Activated CD4-positive, alpha-beta T cell treated with anti-CD3 and anti-CD28 coated beads, Interleukin-10, Interleukin-2, amounts not matched to agents 100 ng/mL and 50 ng/mL, durations not matched to agents 16 hours and 8 hours (primary cell): ENCODE results near the gene PCBP4.
"Not testable (repeated sequence)": the region's sequence is repeated elsewhere in the genome, so short reads cannot be mapped to it uniquely, and the experiment has no call there.

Experiments
- DNase-seq: peaks from one replicate; pipeline ENCODE4 v3.0.0-alpha.2; 2020

The PCBP4 gene

GRCh38 chr3:51937611-51938450, 29.4 kb downstream of the PCBP4 start:
- DNase-seq, result no peak

- no peak for DNase-seq
Observed at GRCh38 chr3:51937014-51937413, 30.2 kb downstream of the PCBP4 start.

GRCh38 chr3:51935886-51936755, 31.1 kb downstream of the PCBP4 start:
- DNase-seq, result no peak

- DNase-seq, result no peak
Observed at GRCh38 chr3:51934991-51935885, 32.0 kb downstream of the PCBP4 start.

GRCh38 chr3:51934139-51934850, 33.0 kb downstream of the PCBP4 start:
- no peak for DNase-seq

GRCh38 chr3:51933471-51934138, 33.6 kb downstream of the PCBP4 start:
- DNase-seq, result no peak

- DNase-seq, result no peak
Observed at GRCh38 chr3:51932471-51933370, 34.5 kb downstream of the PCBP4 start.

- no peak for DNase-seq
Observed at GRCh38 chr3:51931756-51932155, 35.5 kb downstream of the PCBP4 start.

GRCh38 chr3:51930439-51930838, 36.8 kb downstream of the PCBP4 start:
- no peak for DNase-seq

GRCh38 chr3:51929420-51930003, 37.7 kb downstream of the PCBP4 start:
- DNase-seq, result no peak

- not testable (repeated sequence) for DNase-seq
Observed at GRCh38 chr3:51928981-51929380, 38.3 kb downstream of the PCBP4 start.

GRCh38 chr3:51928438-51928837, 38.8 kb downstream of the PCBP4 start:
- DNase-seq, result no peak

- no peak for DNase-seq
Observed at GRCh38 chr3:51927061-51927977, 39.9 kb downstream of the PCBP4 start.

- DNase-seq, result no peak
Observed at GRCh38 chr3:51921081-51921578, 46.1 kb downstream of the PCBP4 start.

GRCh38 chr3:51916418-51916817, 50.8 kb downstream of the PCBP4 start:
- no peak for DNase-seq

GRCh38 chr3:51908026-51908425, 59.2 kb downstream of the PCBP4 start:
- no peak for DNase-seq
